MM.1S (cell line): ENCODE data around the gene SUPT3H.
"Not testable (repeated sequence)": the region's sequence is repeated elsewhere in the genome, so short reads cannot be mapped to it uniquely, and the experiment has no call there.

Experiments
- DNase-seq: peaks from one replicate; pipeline ENCODE4 v3.0.0-alpha.2; 2015
- H2AFZ ChIP-seq: fragments of 300-600 bp; sonication (generic); 2 replicates; pipeline ENCODE4 v1.6.0; 2016; ENCODE audit warnings: antibody characterized with exemption, low read length
- H3F3A ChIP-seq: fragments of 300-600 bp; sonication (generic); 2 replicates; pipeline ENCODE4 v1.6.1; 2016; ENCODE audit warnings: mild to moderate bottlenecking, antibody characterized with exemption, low read length, moderate library complexity, mixed read lengths; ENCODE audit not compliant: insufficient read depth
- H3K27ac ChIP-seq: fragments of 300-600 bp; sonication (generic); 2 replicates; pipeline ENCODE4 v1.5.1; 2016; ENCODE audit warnings: mild to moderate bottlenecking, low read length
- H3K27me3 ChIP-seq: fragments of 300-600 bp; sonication (generic); replicated peaks from 2 replicates; pipeline ENCODE4 v1.6.0; 2016; ENCODE audit warnings: low read length; ENCODE audit not compliant: insufficient read depth
- H3K36me3 ChIP-seq: fragments of 300-600 bp; sonication (generic); replicated peaks from 2 replicates; pipeline ENCODE4 v1.6.1; 2016; ENCODE audit warnings: mild to moderate bottlenecking, low read length, mixed read lengths; ENCODE audit not compliant: insufficient read depth
- H3K4me1 ChIP-seq: fragments of 300-600 bp; sonication (generic); 2 replicates; pipeline ENCODE4 v1.6.1; 2016; ENCODE audit warnings: low read length, mixed read lengths
- H3K4me2 ChIP-seq: fragments of 300-600 bp; sonication (generic); 2 replicates; pipeline ENCODE4 v1.6.0; 2016; ENCODE audit warnings: low read depth, low read length
- H3K4me3 ChIP-seq: fragments of 300-600 bp; sonication (generic); 2 replicates; pipeline ENCODE4 v1.5.1; 2016; ENCODE audit warnings: low read length, mixed read lengths
- H3K79me2 ChIP-seq: fragments of 300-600 bp; sonication (generic); 2 replicates; pipeline ENCODE4 v1.6.1; 2016; ENCODE audit warnings: mixed run types, low read length, mixed read lengths
- H3K9ac ChIP-seq: fragments of 300-600 bp; sonication (generic); 2 replicates; pipeline ENCODE4 v1.6.1; 2016; ENCODE audit warnings: low read length, mixed read lengths
- H3K9me2 ChIP-seq: fragments of 300-600 bp; sonication (generic); replicated peaks from 2 replicates; pipeline ENCODE4 v1.6.1; 2016; ENCODE audit warnings: mild to moderate bottlenecking, low read length, mixed read lengths; ENCODE audit not compliant: insufficient read depth
- H3K9me3 ChIP-seq: fragments of 300-600 bp; sonication (generic); replicated peaks from 2 replicates; pipeline ENCODE4 v1.6.1; 2016; ENCODE audit warnings: mild to moderate bottlenecking, low read length, mixed read lengths; ENCODE audit not compliant: insufficient read depth
- H4K20me1 ChIP-seq: fragments of 300-600 bp; sonication (generic); 2 replicates; pipeline ENCODE4 v1.6.1; 2016; ENCODE audit warnings: mild to moderate bottlenecking, low read length, moderate library complexity, mixed read lengths; ENCODE audit not compliant: insufficient read depth
- EZH2 ChIP-seq: fragments of 300-600 bp; sonication (generic); optimal IDR thresholded peaks from 2 replicates; pipeline ENCODE3; 2017; ENCODE audit warnings: low read depth, mild to moderate bottlenecking, antibody characterized with exemption, low read length, mixed read lengths
- EZH2phosphoT487 ChIP-seq: fragments of 300-600 bp; sonication (generic); IDR thresholded peaks from 2 replicates; pipeline ENCODE4 v1.6.1; 2018; ENCODE audit warnings: antibody characterized with exemption, low read length
- TF ChIP-seq, protein P1 (sequence below): fragments of 300-600 bp; sonication (generic); IDR thresholded peaks from 2 replicates; pipeline ENCODE4 v1.5.1; 2016; ENCODE audit warnings: antibody characterized with exemption, low read length, mixed read lengths

Gene SUPT3H

DNA sequence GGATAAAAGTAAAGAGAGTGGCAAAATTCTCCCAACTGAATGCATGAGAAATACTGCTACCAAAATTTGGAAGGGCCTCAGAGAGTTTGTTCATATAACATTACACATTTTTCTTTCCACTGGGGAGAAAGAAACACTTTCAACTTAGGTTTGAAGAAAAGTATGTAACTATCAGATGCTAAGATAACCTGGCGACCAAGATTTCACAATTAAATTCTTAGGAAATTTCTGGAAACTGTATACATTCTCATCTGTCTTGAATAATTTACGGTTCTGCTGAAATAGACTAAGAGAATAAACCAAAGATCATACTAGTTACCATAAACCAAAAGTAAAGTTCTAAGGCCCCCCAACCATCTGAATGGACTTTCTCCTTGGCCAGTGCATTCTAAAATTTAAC, 462.6 kb downstream of the SUPT3H start:
- Histone ChIP-seq H3K9me3 (no peaks in the 10 kb centered on the region), H2AFZ (no peak overlapping the region), H3K79me2 (no peaks in the 10 kb centered on the region), H3K4me1 (no peaks in the 10 kb centered on the region), H3F3A (no peaks in the 10 kb centered on the region), H3K36me3 (no peaks in the 10 kb centered on the region), H3K4me3 (no peak overlapping the region), H3K27ac (no peak overlapping the region), H3K9me2 (no peaks in the 10 kb centered on the region), H3K9ac (no peak overlapping the region), H3K4me2 (no peak overlapping the region), H3K27me3 (no peaks in the 10 kb centered on the region), H4K20me1 (no peaks in the 10 kb centered on the region)
- TF ChIP-seq EZH2phosphoT487 (no peak), EZH2 (no peak)
- TF ChIP-seq, protein P1, sequence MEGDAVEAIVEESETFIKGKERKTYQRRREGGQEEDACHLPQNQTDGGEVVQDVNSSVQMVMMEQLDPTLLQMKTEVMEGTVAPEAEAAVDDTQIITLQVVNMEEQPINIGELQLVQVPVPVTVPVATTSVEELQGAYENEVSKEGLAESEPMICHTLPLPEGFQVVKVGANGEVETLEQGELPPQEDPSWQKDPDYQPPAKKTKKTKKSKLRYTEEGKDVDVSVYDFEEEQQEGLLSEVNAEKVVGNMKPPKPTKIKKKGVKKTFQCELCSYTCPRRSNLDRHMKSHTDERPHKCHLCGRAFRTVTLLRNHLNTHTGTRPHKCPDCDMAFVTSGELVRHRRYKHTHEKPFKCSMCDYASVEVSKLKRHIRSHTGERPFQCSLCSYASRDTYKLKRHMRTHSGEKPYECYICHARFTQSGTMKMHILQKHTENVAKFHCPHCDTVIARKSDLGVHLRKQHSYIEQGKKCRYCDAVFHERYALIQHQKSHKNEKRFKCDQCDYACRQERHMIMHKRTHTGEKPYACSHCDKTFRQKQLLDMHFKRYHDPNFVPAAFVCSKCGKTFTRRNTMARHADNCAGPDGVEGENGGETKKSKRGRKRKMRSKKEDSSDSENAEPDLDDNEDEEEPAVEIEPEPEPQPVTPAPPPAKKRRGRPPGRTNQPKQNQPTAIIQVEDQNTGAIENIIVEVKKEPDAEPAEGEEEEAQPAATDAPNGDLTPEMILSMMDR: no peak
- no peak for DNase-seq

DNA sequence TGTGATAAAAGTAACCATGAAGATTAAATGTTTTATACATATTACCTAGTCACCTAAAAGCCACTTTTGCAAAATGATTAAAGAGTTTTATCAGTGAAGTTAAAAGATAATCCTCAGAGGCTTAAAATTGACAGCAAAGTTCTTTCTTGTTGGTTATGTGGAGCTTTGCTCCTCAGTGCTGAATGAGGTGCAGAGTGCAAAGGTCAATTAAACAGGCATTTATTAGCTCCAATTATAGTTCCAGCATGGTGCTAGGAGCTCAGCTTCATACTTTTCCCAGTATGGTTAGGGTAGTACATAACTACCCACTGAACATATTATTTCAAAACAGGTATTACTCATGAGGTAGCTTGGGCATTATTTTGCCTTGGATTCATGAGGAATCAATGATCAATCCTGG, 463.6 kb downstream of the SUPT3H start:
- Histone ChIP-seq H3K9me2 (no peaks in the 10 kb centered on the region), H2AFZ (no peak overlapping the region), H3K9me3 (no peaks in the 10 kb centered on the region), H3F3A (no peaks in the 10 kb centered on the region), H3K27ac (no peak overlapping the region), H3K4me3 (no peak overlapping the region), H4K20me1 (no peaks in the 10 kb centered on the region), H3K9ac (no peak overlapping the region), H3K4me2 (no peak overlapping the region), H3K27me3 (no peaks in the 10 kb centered on the region), H3K4me1 (no peaks in the 10 kb centered on the region), H3K79me2 (no peaks in the 10 kb centered on the region), H3K36me3 (no peaks in the 10 kb centered on the region)
- TF ChIP-seq, protein P1: no peak
- TF ChIP-seq EZH2 (no peak), EZH2phosphoT487 (no peak)
- no peak for DNase-seq

DNA sequence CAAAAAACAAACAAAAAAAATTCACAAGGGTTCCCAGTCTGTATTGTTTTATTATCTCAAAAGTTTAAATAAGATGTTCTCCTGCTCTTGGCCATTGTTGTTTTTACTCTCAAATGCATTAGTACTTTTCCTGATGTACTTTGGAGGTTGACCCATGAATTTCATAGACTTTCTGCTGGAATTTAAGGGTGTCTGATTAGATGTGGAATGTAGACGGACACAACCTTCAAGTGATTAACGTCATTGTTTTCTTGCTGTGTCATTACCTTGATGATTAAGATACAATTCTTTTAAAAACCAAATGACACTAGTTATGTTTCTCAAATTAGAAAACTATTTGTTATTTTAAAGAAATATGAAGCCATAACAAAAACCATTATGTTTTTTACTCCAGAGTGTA, 471.0 kb downstream of the SUPT3H start:
- Histone ChIP-seq H3K9me2 (no peaks in the 10 kb centered on the region), H3K9me3 (no peaks in the 10 kb centered on the region), H3K79me2 (no peaks in the 10 kb centered on the region), H3K4me1 (no peaks in the 10 kb centered on the region), H3K27ac (no peak overlapping the region), H2AFZ (no peak overlapping the region), H3F3A (no peaks in the 10 kb centered on the region), H3K4me3 (no peak overlapping the region), H3K4me2 (no peak overlapping the region), H3K36me3 (no peaks in the 10 kb centered on the region), H4K20me1 (no peaks in the 10 kb centered on the region), H3K9ac (no peak overlapping the region), H3K27me3 (no peaks in the 10 kb centered on the region)
- DNase-seq: no peak
- TF ChIP-seq EZH2phosphoT487 (no peak), EZH2 (no peak)
- TF ChIP-seq, protein P1: no peak

DNA sequence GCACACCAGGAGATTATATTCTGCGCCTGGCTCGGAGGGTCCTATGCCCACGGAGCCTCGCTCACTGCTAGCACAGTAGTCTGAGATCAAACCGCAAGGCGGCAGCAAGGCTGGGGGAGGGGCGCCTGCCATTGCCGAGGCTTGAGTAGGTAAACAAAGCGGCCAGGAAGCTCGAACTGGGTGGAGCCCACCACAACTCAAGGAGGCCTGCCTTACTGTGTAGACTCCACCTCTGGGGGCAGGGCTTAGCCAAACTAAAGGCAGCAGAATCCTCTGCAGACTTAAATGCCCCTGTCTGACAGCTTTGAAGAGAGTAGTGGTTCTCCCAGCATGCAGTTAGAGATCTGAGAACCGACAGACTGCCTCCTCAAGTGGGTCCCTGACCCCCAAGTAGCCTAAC, 477.4 kb downstream of the SUPT3H start:
- not testable (repeated sequence) for H3K9me3 ChIP-seq, H3K36me3 ChIP-seq, H3F3A ChIP-seq, H3K27me3 ChIP-seq, H3K27ac ChIP-seq, H3K79me2 ChIP-seq, H3K4me2 ChIP-seq, DNase-seq, H2AFZ ChIP-seq, H3K4me1 ChIP-seq, H3K9me2 ChIP-seq, H4K20me1 ChIP-seq, H3K4me3 ChIP-seq, H3K9ac ChIP-seq
